NT2/D1 (cell line): ENCODE results near the gene SARDH.

Source experiments
- YY1 ChIP-seq: IDR thresholded peaks from 2 replicates; pipeline ENCODE4 v1.6.1; 2011; ENCODE audit not compliant: insufficient read length, insufficient read depth
- ZNF274 ChIP-seq: IDR thresholded peaks from 2 replicates; pipeline ENCODE4 v1.6.1; 2011; ENCODE audit warnings: mild to moderate bottlenecking, low read depth, low read length

DNA sequence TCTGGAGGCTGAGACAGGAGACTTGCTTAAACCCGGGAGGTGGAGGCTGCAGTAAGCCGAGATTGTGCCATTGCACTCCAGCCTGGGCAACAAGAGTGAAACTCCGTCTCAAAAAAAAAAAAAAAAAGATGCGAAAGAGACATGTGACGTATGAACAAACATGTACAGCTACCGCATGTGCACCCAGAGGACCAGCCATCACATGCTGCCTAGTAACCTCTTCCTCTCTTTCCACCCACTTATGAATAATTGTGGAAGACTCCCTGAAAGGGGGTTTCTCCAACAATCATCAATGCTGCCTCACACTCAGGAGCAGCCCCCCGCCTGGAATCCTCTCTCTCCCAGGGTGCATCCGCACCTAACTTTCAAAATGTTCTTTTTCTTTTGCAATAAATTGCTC, 2.2 kb downstream of the SARDH start:
- TF ChIP-seq ZNF274 (no peak), YY1 (no peak)
